Fibroblast of lung (primary cell): ENCODE data around the gene FAT2.

Experiments used
- CTCF ChIP-seq, 2 donors: IDR thresholded peaks in 1 of 2; conservative IDR thresholded peaks in 1 of 2; 1 replicate in 1 of 2; 2 replicates in 1 of 2; pipeline ENCODE4 v1.5.1; 2011 to 2012; ENCODE audit warnings: low read length in 2 of 2, control low read depth in 1 of 2, inconsistent platforms in 1 of 2, low read depth in 1 of 2, mild to moderate bottlenecking in 1 of 2
- EZH2 ChIP-seq: IDR thresholded peaks from 2 replicates; pipeline ENCODE4 v1.5.1; 2012; ENCODE audit warnings: low read length, control low read depth, mild to moderate bottlenecking; ENCODE audit errors: missing control alignments

GRCh38 chr5:151638619-151639018, 47.5 kb upstream of the FAT2 start:
- TF ChIP-seq CTCF (conservative IDR thresholded peaks at IDR 0.05 in 1 of 2, IDR thresholded peaks at IDR 0.05 in 1 of 2; ENCODE audit: low read depth in 1 of 2, low read length in 2 of 2) (no peak), EZH2 (no peak)
